SK-N-MC (cell line): ENCODE measurements around the gene MTUS2.

Experiments
- DNase-seq: peaks from one replicate; pipeline ENCODE4 v3.0.0-alpha.2; 2011; ENCODE audit warnings: low read depth, low spot score
- H3K27ac ChIP-seq: fragments of 200-600 bp; sonication (generic); 2 replicates; pipeline ENCODE4 v1.5.1; 2016; ENCODE audit warnings: mixed run types
- H3K36me3 ChIP-seq: fragments of 200-600 bp; sonication (generic); 2 replicates; pipeline ENCODE4 v1.6.1; 2017; ENCODE audit warnings: antibody characterized with exemption, low read length, mixed read lengths; ENCODE audit not compliant: insufficient read depth
- H3K4me3 ChIP-seq: fragments of 200-600 bp; sonication (generic); 2 replicates; pipeline ENCODE4 v1.5.1; 2016
- H3K9ac ChIP-seq: fragments of 200-600 bp; sonication (generic); 2 replicates; pipeline ENCODE4 v1.8.0; 2017; ENCODE audit warnings: mixed run types, mixed read lengths; ENCODE audit not compliant: insufficient read length
- H3K9me3 ChIP-seq: fragments of 200-600 bp; sonication (generic); 2 replicates; pipeline ENCODE4 v1.6.1; 2017; ENCODE audit warnings: low read depth, mild to moderate bottlenecking, antibody characterized with exemption, low read length, moderate library complexity, mixed read lengths
- EZH2 ChIP-seq: fragments of 200-600 bp; sonication (generic); IDR thresholded peaks from one replicate; pipeline ENCODE4 v1.6.1; 2017; ENCODE audit warnings: antibody characterized with exemption
- FOXP2 ChIP-seq: optimal IDR thresholded peaks from 2 replicates; pipeline ENCODE3; 2011; ENCODE audit warnings: mild to moderate bottlenecking, moderate library complexity; ENCODE audit not compliant: insufficient read depth; ENCODE audit errors: extremely low read length, control extremely low read depth
- POLR2AphosphoS5 ChIP-seq: IDR thresholded peaks from 2 replicates; pipeline ENCODE4 v1.6.1; 2012; ENCODE audit warnings: mild to moderate bottlenecking, low read depth, low read length, borderline replicate concordance

Gene MTUS2

GRCh38 chr13:29493796-29494195 lies 673.7 kb downstream of the MTUS2 start:
- Histone ChIP-seq H3K36me3 (no peaks in the 10 kb centered on the region), H3K9me3 (no peaks in the 10 kb centered on the region), H3K9ac (no peak overlapping the region), H3K27ac (no peak overlapping the region), H3K4me3 (no peak overlapping the region)
- no peak for TF ChIP-seq EZH2
- no peak for TF ChIP-seq FOXP2
- TF ChIP-seq POLR2AphosphoS5, result no peak
- DNase-seq, result no peak

- Histone ChIP-seq H3K4me3 (no peak overlapping the region), H3K27ac (no peak overlapping the region), H3K9me3 (no peaks in the 10 kb centered on the region), H3K9ac (no peak overlapping the region), H3K36me3 (no peaks in the 10 kb centered on the region)
- no peak for DNase-seq
- no peak for TF ChIP-seq POLR2AphosphoS5
- TF ChIP-seq EZH2, result no peak
- TF ChIP-seq FOXP2, result no peak
Measured at GRCh38 chr13:29494520-29494919, 674.4 kb downstream of the MTUS2 start.

DNA sequence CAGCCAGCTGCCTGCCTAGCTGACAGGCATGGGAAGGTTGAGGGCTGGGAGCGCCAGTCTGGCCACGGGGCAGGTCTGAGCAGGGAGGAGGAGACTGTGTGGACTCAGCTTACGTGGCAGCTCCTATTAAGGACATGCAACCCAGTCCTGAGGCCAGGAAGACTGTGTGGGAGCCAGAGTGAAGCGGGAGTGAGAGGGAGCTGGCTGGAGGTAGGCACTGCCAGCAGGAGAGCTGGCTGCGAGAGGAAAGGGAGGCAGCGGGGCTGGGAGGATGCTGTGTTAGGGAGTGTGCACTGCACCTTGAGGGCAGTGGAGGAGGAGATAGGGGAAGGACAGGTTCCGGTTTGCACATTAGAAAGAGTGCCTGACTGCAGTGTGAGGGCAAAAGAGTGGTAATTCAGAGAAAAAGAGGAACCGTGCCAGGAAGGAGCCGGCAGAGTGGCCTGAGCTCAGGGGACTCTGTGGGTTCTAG lies 676.1 kb downstream of the MTUS2 start:
- Histone ChIP-seq H3K9me3 (no peaks in the 10 kb centered on the region), H3K36me3 (no peaks in the 10 kb centered on the region), H3K9ac (no peak overlapping the region), H3K27ac (no peak overlapping the region), H3K4me3 (no peak overlapping the region)
- DNase-seq, result no peak
- TF ChIP-seq FOXP2 (no peak), POLR2AphosphoS5 (no peak), EZH2 (no peak)

GRCh38 chr13:29497137-29497654 lies 677.1 kb downstream of the MTUS2 start:
- H3K4me3 ChIP-seq, result no peak overlapping the region
- no peak for TF ChIP-seq EZH2
- no peak for TF ChIP-seq FOXP2
- H3K9me3 ChIP-seq, result no peaks in the 10 kb centered on the region
- no peak overlapping the region for H3K27ac ChIP-seq
- no peak for DNase-seq
- no peak overlapping the region for H3K9ac ChIP-seq
- H3K36me3 ChIP-seq, result no peaks in the 10 kb centered on the region

- H3K9me3 ChIP-seq, result no peaks in the 10 kb centered on the region
- TF ChIP-seq EZH2 (no peak), FOXP2 (no peak), POLR2AphosphoS5 (no peak)
- no peak overlapping the region for H3K4me3 ChIP-seq
- H3K9ac ChIP-seq, result no peak overlapping the region
- H3K27ac ChIP-seq, result no peak overlapping the region
- no peak for DNase-seq
- H3K36me3 ChIP-seq, result no peaks in the 10 kb centered on the region
Measured at GRCh38 chr13:29498426-29499040, 678.4 kb downstream of the MTUS2 start.

DNA sequence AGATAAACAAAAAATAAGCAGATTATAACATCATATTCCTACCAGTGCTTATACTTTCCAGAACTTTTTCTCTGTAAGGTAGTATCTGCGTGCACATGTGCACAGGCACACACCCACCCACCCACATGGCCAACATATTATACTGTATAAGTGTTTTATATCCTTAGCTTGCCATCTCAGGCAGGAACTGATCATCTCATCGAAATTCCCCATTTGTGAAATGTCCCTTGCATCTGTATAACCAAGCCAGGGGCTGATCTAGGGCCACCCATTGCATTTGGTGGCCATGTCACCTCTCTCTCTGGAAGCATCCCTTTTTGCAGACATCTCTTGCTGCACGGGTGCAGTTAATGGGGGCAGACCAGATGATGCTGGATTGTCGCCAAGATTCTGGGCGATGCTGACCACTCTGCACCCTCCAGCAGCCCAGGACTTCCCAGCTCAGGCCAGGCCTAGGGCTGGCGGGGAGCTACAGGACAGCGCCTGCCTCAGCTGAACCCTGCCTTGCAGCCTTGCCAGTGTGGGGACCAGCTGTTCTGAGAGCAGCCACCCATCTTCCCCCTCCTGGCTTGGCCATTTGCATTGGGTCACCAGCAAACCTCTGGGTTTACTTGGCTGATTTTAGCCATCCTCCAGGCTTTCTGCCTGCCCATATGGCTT lies 679.5 kb downstream of the MTUS2 start:
- TF ChIP-seq EZH2 (no peak), POLR2AphosphoS5 (no peak), FOXP2 (no peak)

GRCh38 chr13:29500386-29500785 lies 680.2 kb downstream of the MTUS2 start:
- Histone ChIP-seq H3K9me3 (no peaks in the 10 kb centered on the region), H3K36me3 (no peaks in the 10 kb centered on the region), H3K9ac (no peak overlapping the region), H3K4me3 (no peak overlapping the region), H3K27ac (no peak overlapping the region)
- DNase-seq, result no peak
- TF ChIP-seq FOXP2 (no peak), EZH2 (no peak), POLR2AphosphoS5 (no peak)

More for the DNA sequence above, 679.5 kb downstream of the MTUS2 start:
- no peak overlapping the region for H3K27ac ChIP-seq
- no peak overlapping the region for H3K9ac ChIP-seq
- no peak overlapping the region for H3K4me3 ChIP-seq
- no peak for DNase-seq
- no peaks in the 10 kb centered on the region for H3K9me3 ChIP-seq
- no peaks in the 10 kb centered on the region for H3K36me3 ChIP-seq

GRCh38 chr13:29501674-29502073 lies 681.5 kb downstream of the MTUS2 start:
- H3K27ac ChIP-seq, result no peak overlapping the region
- H3K4me3 ChIP-seq, result no peak overlapping the region
- H3K36me3 ChIP-seq, result no peaks in the 10 kb centered on the region
- no peak overlapping the region for H3K9ac ChIP-seq
- DNase-seq, result no peak
- H3K9me3 ChIP-seq, result no peaks in the 10 kb centered on the region
- TF ChIP-seq FOXP2 (no peak), POLR2AphosphoS5 (no peak), EZH2 (no peak)
